Left ventricle myocardium inferior (tissue), 1 donor: ENCODE measurements around the gene SCAMP4. TPM values are rescaled to one million over a fixed set of nuclear protein-coding genes. Genes with fewer than 3 reads are reported as not detected.
A peak's percentile ranks its signal among the peaks of the same experiment; 100 is the strongest.

Source experiments
- DNase-seq: peaks from one replicate; pipeline ENCODE4 v3.0.0-alpha.2; 2020
- H3K27ac ChIP-seq: fragments of 200-600 bp; replicated peaks from 2 replicates; pipeline ENCODE4 v1.8.0; 2021
- H3K27me3 ChIP-seq: fragments of 200-600 bp; 2 replicates; pipeline ENCODE4 v1.8.0; 2021; ENCODE audit warnings: low read depth
- H3K36me3 ChIP-seq: fragments of 200-600 bp; 2 replicates; pipeline ENCODE4 v1.8.0; 2021
- H3K4me1 ChIP-seq: fragments of 200-600 bp; 2 replicates; pipeline ENCODE4 v1.8.0; 2021
- H3K4me3 ChIP-seq: fragments of 200-600 bp; 2 replicates; pipeline ENCODE4 v1.8.0; 2021; ENCODE audit warnings: mild to moderate bottlenecking, moderate library complexity
- H3K9me3 ChIP-seq: fragments of 200-600 bp; replicated peaks from 2 replicates; pipeline ENCODE4 v1.8.0; 2021
- intact Hi-C: fragments of 100-400 bp; cut with micrococcal nuclease; formaldehyde crosslinking; loops from one replicate; pipeline ENCODE4 v1.11.0; 2022
- total RNA-seq: library from RNA; stranded (reverse); fragmentation: NEBNext Ultra II Directional; extraction: Animal tissue kit (Norgen Biotek cat#: 25700); gene quantifications from one replicate; pipeline ENCODE4 v1.2.1, GENCODE V29; 2021
- TF ChIP-seq, protein P1 (sequence below): fragments of 200-600 bp; IDR thresholded peaks from 2 replicates; pipeline ENCODE4 v1.8.0; 2021; ENCODE audit warnings: antibody characterized with exemption, mild to moderate bottlenecking, borderline replicate concordance
- donor health status: DM: no; HTN: yes; CAD: no; lungs with severe emphysema.

SCAMP4 gene
- total RNA-seq, 1 donor from 2014 or later, result 16.2 TPM

GRCh38 chr19:1864480-1865171 lies 40.6 kb upstream of the SCAMP4 start:
- intact Hi-C loops, result no loop called here
- Histone ChIP-seq H3K9me3 (no peaks in the 10 kb centered on the region), H3K27ac (peak overlapping the region; percentile 95), H3K4me3 (peak overlapping the region; percentile 96), H3K36me3 (no peaks in the 10 kb centered on the region), H3K4me1 (peaks cover 43% of the 10 kb centered on the region), H3K27me3 (no peaks in the 10 kb centered on the region)
- TF ChIP-seq, protein P1, sequence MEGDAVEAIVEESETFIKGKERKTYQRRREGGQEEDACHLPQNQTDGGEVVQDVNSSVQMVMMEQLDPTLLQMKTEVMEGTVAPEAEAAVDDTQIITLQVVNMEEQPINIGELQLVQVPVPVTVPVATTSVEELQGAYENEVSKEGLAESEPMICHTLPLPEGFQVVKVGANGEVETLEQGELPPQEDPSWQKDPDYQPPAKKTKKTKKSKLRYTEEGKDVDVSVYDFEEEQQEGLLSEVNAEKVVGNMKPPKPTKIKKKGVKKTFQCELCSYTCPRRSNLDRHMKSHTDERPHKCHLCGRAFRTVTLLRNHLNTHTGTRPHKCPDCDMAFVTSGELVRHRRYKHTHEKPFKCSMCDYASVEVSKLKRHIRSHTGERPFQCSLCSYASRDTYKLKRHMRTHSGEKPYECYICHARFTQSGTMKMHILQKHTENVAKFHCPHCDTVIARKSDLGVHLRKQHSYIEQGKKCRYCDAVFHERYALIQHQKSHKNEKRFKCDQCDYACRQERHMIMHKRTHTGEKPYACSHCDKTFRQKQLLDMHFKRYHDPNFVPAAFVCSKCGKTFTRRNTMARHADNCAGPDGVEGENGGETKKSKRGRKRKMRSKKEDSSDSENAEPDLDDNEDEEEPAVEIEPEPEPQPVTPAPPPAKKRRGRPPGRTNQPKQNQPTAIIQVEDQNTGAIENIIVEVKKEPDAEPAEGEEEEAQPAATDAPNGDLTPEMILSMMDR, result peak; percentile 89
- peak; percentile 75 for DNase-seq

- Histone ChIP-seq H3K4me1 (peaks cover 35% of the 10 kb centered on the region), H3K9me3 (no peaks in the 10 kb centered on the region), H3K36me3 (no peaks in the 10 kb centered on the region), H3K27ac (peak overlapping the region; percentile 95), H3K27me3 (no peaks in the 10 kb centered on the region), H3K4me3 (peak overlapping the region; percentile 96)
- TF ChIP-seq, protein P1, result no peak
- intact Hi-C loops, result no loop called here
- DNase-seq, result no peak
Measured at GRCh38 chr19:1865172-1866010, 39.8 kb upstream of the SCAMP4 start.

GRCh38 chr19:1866693-1867348 lies 38.4 kb upstream of the SCAMP4 start:
- no peak for DNase-seq
- TF ChIP-seq, protein P1, result no peak

GRCh38 chr19:1867349-1867724 lies 37.9 kb upstream of the SCAMP4 start:
- no peaks in the 10 kb centered on the region for H3K9me3 ChIP-seq
- H3K4me1 ChIP-seq, result peaks cover 24% of the 10 kb centered on the region
- H3K36me3 ChIP-seq, result no peaks in the 10 kb centered on the region
- TF ChIP-seq, protein P1, result no peak
- no peaks in the 10 kb centered on the region for H3K27me3 ChIP-seq
- intact Hi-C loops, result no loop called here
- no peak overlapping the region for H3K27ac ChIP-seq
- no peak for DNase-seq
- H3K4me3 ChIP-seq, result no peak overlapping the region

More at GRCh38 chr19:1866693-1867348, 38.4 kb upstream of the SCAMP4 start:
- Histone ChIP-seq H3K4me1 (peaks cover 24% of the 10 kb centered on the region), H3K4me3 (no peak overlapping the region), H3K9me3 (no peaks in the 10 kb centered on the region), H3K27ac (no peak overlapping the region), H3K27me3 (no peaks in the 10 kb centered on the region), H3K36me3 (no peaks in the 10 kb centered on the region)
- intact Hi-C loops, result no loop called here

GRCh38 chr19:1868971-1869370 lies 36.2 kb upstream of the SCAMP4 start:
- intact Hi-C loops, result no loop called here
- Histone ChIP-seq H3K27ac (no peak overlapping the region), H3K27me3 (no peaks in the 10 kb centered on the region), H3K36me3 (peaks cover 3% of the 10 kb centered on the region), H3K9me3 (no peaks in the 10 kb centered on the region), H3K4me1 (peaks cover 38% of the 10 kb centered on the region), H3K4me3 (no peak overlapping the region)
- DNase-seq, result no peak
- TF ChIP-seq, protein P1, result no peak
